GM12878 (cell line): ENCODE data around the gene RAB28. TPM values are rescaled to one million over a fixed set of nuclear protein-coding genes. Genes with fewer than 3 reads are reported as not detected.

Source experiments
- ATAC-seq: fragments of 200-7000 bp; cut with Tn5 transposase; 3 replicates; pipeline ENCODE4 v1.9.1; 2020; ENCODE audit warnings: mild to moderate bottlenecking, moderate library complexity
- BruUV-seq: library from RNA; stranded (reverse); fragments of 400-500 nt; replicated peaks from 2 replicates; lab custom pipeline; 2021; lab: Mats Ljungman, UMichigan
- CTCF ChIA-PET: fragments of 300-600 bp; sonication (Branson Sonifier 250); formaldehyde crosslinking; extraction: SDS; loops from one replicate; lab custom pipeline; 2021; ENCODE audit warnings: inconsistent platforms; lab: Yijun Ruan, JAX
- POLR2A ChIA-PET: fragments of 350-600 bp; formaldehyde crosslinking; extraction: SDS; loops from one replicate; lab custom pipeline; 2021; ENCODE audit warnings: inconsistent platforms; lab: Charles Lee
- RAD21 ChIA-PET: fragments of 300-600 bp; sonication (Branson Sonifier 250); formaldehyde crosslinking; loops from one replicate; lab custom pipeline; 2023; ENCODE audit warnings: antibody characterized with exemption; ENCODE audit not compliant: unreplicated experiment; lab: Charles Lee
- SMC1A ChIA-PET: fragments of 300-600 bp; sonication (Branson Sonifier 250); formaldehyde crosslinking; loops from one replicate; lab custom pipeline; 2023; ENCODE audit not compliant: unreplicated experiment, uncharacterized antibody; lab: Charles Lee
- DNase-seq: peaks from one replicate; pipeline ENCODE4 v3.0.0-alpha.2; 2011; ENCODE audit warnings: low read depth, low spot score
- FAIRE-seq: peaks from 3 replicates; lab custom pipeline; 2011; peaks lifted over from hg19 to GRCh38; lab: Jason Lieb, UNC
- H2AFZ ChIP-seq: 2 replicates; pipeline ENCODE4 v1.6.0; 2011; ENCODE audit warnings: low read depth, low read length, control low read depth; ENCODE audit not compliant: control insufficient read depth
- H3K27ac ChIP-seq: 2 replicates; pipeline ENCODE4 v1.5.1; 2011; ENCODE audit warnings: control low read depth; ENCODE audit not compliant: control insufficient read depth, insufficient read depth
- H3K27me3 ChIP-seq, 2 experiments: replicated peaks in 1 of 2; 2 replicates each; pipeline versions ENCODE4 v1.6.0 to v1.6.1; 2011; ENCODE audit warnings: low read length in 1 of 2; ENCODE audit not compliant: control insufficient read depth in 2 of 2, insufficient read depth in 2 of 2
- H3K36me3 ChIP-seq, 2 experiments: 2 replicates each; pipeline ENCODE4 v1.5.1; 2011; ENCODE audit warnings: low read length in 1 of 2; ENCODE audit not compliant: control insufficient read depth in 2 of 2, insufficient read depth in 2 of 2
- H3K4me1 ChIP-seq: 2 replicates; pipeline ENCODE4 v1.6.1; 2011; ENCODE audit warnings: mild to moderate bottlenecking, low read length, moderate library complexity, mixed read lengths; ENCODE audit not compliant: control insufficient read depth, insufficient read depth
- H3K4me2 ChIP-seq: 2 replicates; pipeline ENCODE4 v1.6.0; 2011; ENCODE audit warnings: control low read depth; ENCODE audit not compliant: control insufficient read depth, insufficient read depth
- H3K4me3 ChIP-seq: fragments of 200-600 bp; sonication (generic); 2 replicates; pipeline ENCODE4 v1.5.1; 2016
- H3K79me2 ChIP-seq: 2 replicates; pipeline ENCODE4 v1.6.0; 2011; ENCODE audit warnings: low read length; ENCODE audit not compliant: control insufficient read depth, insufficient read depth
- H3K9ac ChIP-seq: 2 replicates; pipeline ENCODE4 v1.8.0; 2011; ENCODE audit warnings: low read length, control low read depth, mixed read lengths; ENCODE audit not compliant: control insufficient read depth, insufficient read depth
- H3K9me3 ChIP-seq: replicated peaks from 3 replicates; pipeline ENCODE4 v1.5.1; 2011; ENCODE audit warnings: mild to moderate bottlenecking, low read length; ENCODE audit not compliant: control insufficient read depth, insufficient read depth
- H4K20me1 ChIP-seq: 2 replicates; pipeline ENCODE4 v1.6.0; 2011; ENCODE audit not compliant: control insufficient read depth, insufficient read depth
- ATF7 ChIP-seq: fragments of 450-650 bp; IDR thresholded peaks from 2 replicates; pipeline ENCODE4 v1.6.1; 2016; ENCODE audit warnings: low read depth, mild to moderate bottlenecking
- BCL3 ChIP-seq: IDR thresholded peaks from 2 replicates; pipeline ENCODE4 v1.6.1; 2011; ENCODE audit warnings: borderline replicate concordance, low read depth, mild to moderate bottlenecking, moderate library complexity, low read length; ENCODE audit not compliant: insufficient read depth, poor library complexity, severe bottlenecking
- EGR1 ChIP-seq, 2 experiments: IDR thresholded peaks; 1 replicate in 1 of 2; 2 replicates in 1 of 2; pipeline ENCODE4 v1.6.1; 2011 to 2012; ENCODE audit warnings: low read depth in 2 of 2, low read length in 2 of 2, borderline replicate concordance in 1 of 2, mild to moderate bottlenecking in 1 of 2, moderate library complexity in 1 of 2
- MEF2B ChIP-seq: fragments of 450-650 bp; IDR thresholded peaks from 2 replicates; pipeline ENCODE4 v1.6.1; 2018; ENCODE audit warnings: mild to moderate bottlenecking, moderate library complexity; ENCODE audit not compliant: partially characterized antibody, poor library complexity, severe bottlenecking
- MTA3 ChIP-seq: IDR thresholded peaks from 2 replicates; pipeline ENCODE4 v1.6.1; 2012; ENCODE audit warnings: low read length, inconsistent platforms, borderline replicate concordance
- NFIC ChIP-seq: IDR thresholded peaks from 2 replicates; pipeline ENCODE4 v1.6.1; 2012; ENCODE audit warnings: low read depth, mild to moderate bottlenecking, inconsistent platforms, low read length, moderate library complexity
- NR2C2 ChIP-seq: IDR thresholded peaks from 2 replicates; pipeline ENCODE4 v1.6.1; 2011; ENCODE audit warnings: borderline replicate concordance, low read depth; ENCODE audit not compliant: control insufficient read depth, insufficient read length
- POU2F2 ChIP-seq: IDR thresholded peaks from 3 replicates; pipeline ENCODE4 v1.6.1; 2011; ENCODE audit warnings: low read depth, mild to moderate bottlenecking, low read length, borderline replicate concordance
- RELB ChIP-seq: fragments of 450-650 bp; IDR thresholded peaks from 2 replicates; pipeline ENCODE4 v1.6.1; 2017; ENCODE audit warnings: low read depth, mild to moderate bottlenecking, moderate library complexity
- SIX5 ChIP-seq: IDR thresholded peaks from 2 replicates; pipeline ENCODE4 v1.6.1; 2011; ENCODE audit warnings: mild to moderate bottlenecking, low read depth, low read length, moderate library complexity; ENCODE audit not compliant: severe bottlenecking
- SKIL ChIP-seq: fragments of 450-650 bp; IDR thresholded peaks from 2 replicates; pipeline ENCODE4 v1.6.1; 2017; ENCODE audit warnings: mild to moderate bottlenecking, low read depth, inconsistent platforms; ENCODE audit not compliant: poor library complexity, severe bottlenecking
- TARDBP ChIP-seq: IDR thresholded peaks from 2 replicates; pipeline ENCODE4 v1.6.1; 2016; ENCODE audit warnings: borderline replicate concordance
- TCF7 ChIP-seq: IDR thresholded peaks from 2 replicates; pipeline ENCODE4 v1.6.1; 2014; ENCODE audit warnings: antibody characterized with exemption, borderline replicate concordance
- ZBTB4 ChIP-seq: fragments of 450-650 bp; formaldehyde crosslinking; IDR thresholded peaks from 2 replicates; pipeline ENCODE4 v1.4.0; 2022; ENCODE audit warnings: mild to moderate bottlenecking, moderate library complexity
- ZSCAN29 ChIP-seq: fragments of 450-650 bp; IDR thresholded peaks from 2 replicates; pipeline ENCODE4 v1.6.1; 2017; ENCODE audit warnings: mild to moderate bottlenecking, moderate library complexity
- WGBS: methylation state at CpG from one replicate; pipeline ENCODE4 v1.1.6; 2016; ENCODE audit warnings: low lambda C conversion rate; ENCODE audit not compliant: insufficient replicate concordance, insufficient coverage; ENCODE audit errors: missing lambda C conversion rate; 5-methylcytosine and 5-hydroxymethylcytosine counted together
- in situ Hi-C: fragments of 300-500 bp; cut with MboI; formaldehyde crosslinking; loops from 9 replicates; pipeline ENCODE4 v1.14.3; 2018; ENCODE audit warnings: mixed read lengths
- intact Hi-C: fragments of 100-400 bp; cut with micrococcal nuclease; formaldehyde crosslinking; loops from one replicate; pipeline ENCODE4 v1.14.2; 2022; ENCODE audit not compliant: unreplicated experiment
- polyA plus RNA-seq, 11 experiments: library from polyadenylated mRNA; depleted of rRNA in 4 of 11; unstranded in 6 of 11; stranded (reverse) in 5 of 11; fragments of >200 nt; fragmentation: Nextera tagmentation in 4 of 11; fragmentation: Illumina TruSeq in 1 of 11; extraction: Ambion mirVana in 4 of 11; extraction: Trizol in 1 of 11; gene quantifications; 1 replicate in 1 of 11; 2 replicates in 10 of 11; pipeline versions ENCODE4 v1.2.1 to v1.2.3, GENCODE V29; 2011 to 2016; ENCODE audit warnings: inconsistent platforms in 2 of 11, missing spikeins in 2 of 11, low read depth in 1 of 11
- total RNA-seq, 4 experiments: library from RNA; depleted of rRNA in 3 of 4; stranded (reverse); fragments of >200 nt in 3 of 4; fragmentation: Illumina TruSeq in 1 of 4; extraction: Trizol in 1 of 4; gene quantifications; 2 replicates each; pipeline versions ENCODE4 v1.2.1 to v1.2.3, GENCODE V29; 2013 to 2021

RAB28 gene
- total and polyA plus RNA-seq, 10 of the 15 experiments (the other 5 are each of a cell fraction or from before 2014, with no cell fraction given), result 5.8 to 29.3 (median 16.9) TPM

GRCh38 chr4:13516315-13516860, 32.2 kb upstream of the RAB28 start:
- no peak overlapping the region for H3K27ac ChIP-seq
- H3K27me3 ChIP-seq, result peaks cover 1 to 7% of the 10 kb centered on the region in 2 experiments; a peak in 2 of 4 replicates
- ATAC-seq, result no peak
- SMC1A ChIA-PET, result no interaction called here
- no peak overlapping the region for H3K9ac ChIP-seq
- POLR2A ChIA-PET, result no interaction called here
- DNase-seq, result no peak
- H3K4me1 ChIP-seq, result no peaks in the 10 kb centered on the region
- no peak overlapping the region for H3K4me2 ChIP-seq
- CTCF ChIA-PET, result no interaction called here
- in situ Hi-C loops (no loop called here), intact Hi-C loops (no loop called here)
- H3K79me2 ChIP-seq, result no peaks in the 10 kb centered on the region
- 21% methylated on average over 3 of the region's 3 CpGs for WGBS
- no peaks in the 10 kb centered on the region for H4K20me1 ChIP-seq
- H3K4me3 ChIP-seq, result no peak overlapping the region
- no peak overlapping the region for H2AFZ ChIP-seq
- RAD21 ChIA-PET, result no interaction called here
- BruUV-seq, result no TSS peak
- no peaks in the 10 kb centered on the region; the same call in 2 of the 3 replicates for H3K9me3 ChIP-seq
- no peaks in the 10 kb centered on the region for H3K36me3 ChIP-seq
- no peak for FAIRE-seq
- TF ChIP-seq BCL3, result no peak
- TF ChIP-seq SKIL, result no peak
- no peak for TF ChIP-seq NFIC
- TF ChIP-seq MEF2B, result no peak
- no peak for TF ChIP-seq RELB
- no peak for TF ChIP-seq NR2C2
- TF ChIP-seq SIX5, result no peak
- TF ChIP-seq MTA3, result no peak
- TF ChIP-seq ATF7, result no peak
- no peak for TF ChIP-seq ZSCAN29
- no peak for TF ChIP-seq POU2F2
- no peak for TF ChIP-seq TCF7
- no peak for TF ChIP-seq ZBTB4 (CRISPR knock-in tag)
- TF ChIP-seq EGR1 (IDR thresholded peaks at IDR 0.05; ENCODE audit: borderline replicate concordance in 1 of 2, low read depth in 2 of 2, low read length in 2 of 2), result no peak
- TF ChIP-seq TARDBP, result no peak
